Mesenchymal stem cell (in vitro differentiated cells and primary cell): ENCODE data around the gene FBXW11.

Experiments
- DNase-seq: peaks from one replicate; pipeline ENCODE4 v3.0.0-alpha.2; 2013
- H2AFZ ChIP-seq: one replicate; pipeline ENCODE4 v1.6.1; 2013; ENCODE audit warnings: low read depth, mild to moderate bottlenecking, control low read depth, inconsistent platforms, low read length, moderate library complexity
- H2AK5ac ChIP-seq: 2 replicates; pipeline ENCODE4 v1.6.1; 2013; ENCODE audit warnings: low read length, moderate library complexity, mild to moderate bottlenecking, inconsistent platforms; ENCODE audit not compliant: severe bottlenecking
- H2BK120ac ChIP-seq: one replicate; pipeline ENCODE4 v1.6.1; 2013; ENCODE audit warnings: low read depth, mild to moderate bottlenecking, inconsistent platforms, low read length, moderate library complexity
- H2BK12ac ChIP-seq, 2 experiments: one replicate each; pipeline ENCODE4 v1.6.1; 2013; ENCODE audit warnings: inconsistent platforms in 2 of 2, low read length in 2 of 2, mild to moderate bottlenecking in 2 of 2, moderate library complexity in 2 of 2, control low read depth in 1 of 2
- H2BK15ac ChIP-seq: one replicate; pipeline ENCODE4 v1.6.1; 2013; ENCODE audit warnings: mild to moderate bottlenecking, low read depth, inconsistent platforms; ENCODE audit not compliant: poor library complexity, severe bottlenecking
- H2BK5ac ChIP-seq: 2 replicates; pipeline ENCODE4 v1.6.1; 2013; ENCODE audit warnings: low read depth, mild to moderate bottlenecking, low read length, control low read depth, inconsistent platforms; ENCODE audit not compliant: poor library complexity, severe bottlenecking
- H3K14ac ChIP-seq, 2 experiments: one replicate each; pipeline ENCODE4 v1.6.1; 2013; ENCODE audit warnings: inconsistent platforms in 2 of 2, low read length in 2 of 2, control low read depth in 1 of 2, mild to moderate bottlenecking in 1 of 2, moderate library complexity in 1 of 2
- H3K18ac ChIP-seq, 2 experiments: one replicate each; pipeline ENCODE4 v1.6.1; 2013; ENCODE audit warnings: inconsistent platforms in 2 of 2, low read length in 2 of 2, control low read depth in 1 of 2, low read depth in 1 of 2, mild to moderate bottlenecking in 1 of 2
- H3K23ac ChIP-seq, 2 experiments: one replicate each; pipeline ENCODE4 v1.6.1; 2013; ENCODE audit warnings: inconsistent platforms in 2 of 2, low read length in 2 of 2, mild to moderate bottlenecking in 2 of 2, moderate library complexity in 2 of 2, control low read depth in 1 of 2
- H3K27ac ChIP-seq: 2 replicates; pipeline ENCODE4 v1.5.1; 2013; ENCODE audit warnings: mild to moderate bottlenecking, moderate library complexity, low read length, control low read depth, inconsistent platforms; ENCODE audit not compliant: poor library complexity, severe bottlenecking
- H3K27me3 ChIP-seq, 2 experiments: 2 replicates each; pipeline versions ENCODE4 v1.6.1 to v1.7.0; 2013; ENCODE audit warnings: low read length in 2 of 2, mild to moderate bottlenecking in 2 of 2, moderate library complexity in 2 of 2, control low read depth in 1 of 2, inconsistent platforms in 1 of 2; ENCODE audit not compliant: control insufficient read depth in 1 of 2, insufficient read depth in 1 of 2
- H3K36me3 ChIP-seq, 2 experiments: 2 replicates each; pipeline versions ENCODE4 v1.6.1 to v1.7.0; 2013; ENCODE audit warnings: low read length in 2 of 2, control low read depth in 1 of 2, inconsistent platforms in 1 of 2, low read depth in 1 of 2, mild to moderate bottlenecking in 1 of 2; ENCODE audit not compliant: insufficient read depth in 2 of 2, control insufficient read depth in 1 of 2
- H3K4ac ChIP-seq, 2 experiments: one replicate each; pipeline ENCODE4 v1.6.1; 2013; ENCODE audit warnings: inconsistent platforms in 2 of 2, low read length in 2 of 2, mild to moderate bottlenecking in 2 of 2, moderate library complexity in 2 of 2, control low read depth in 1 of 2, low read depth in 1 of 2
- H3K4me1 ChIP-seq: 2 replicates; pipeline ENCODE4 v1.6.1; 2013; ENCODE audit warnings: low read depth, low read length, control low read depth; ENCODE audit not compliant: control insufficient read depth, insufficient read depth
- H3K4me2 ChIP-seq: 2 replicates; pipeline ENCODE4 v1.6.1; 2013; ENCODE audit warnings: low read length, mild to moderate bottlenecking, inconsistent platforms; ENCODE audit not compliant: poor library complexity, severe bottlenecking
- H3K4me3 ChIP-seq, 2 experiments: 2 replicates each; pipeline versions ENCODE4 v1.5.1 to v1.7.0; 2013; ENCODE audit warnings: low read length in 2 of 2, mild to moderate bottlenecking in 2 of 2, control low read depth in 1 of 2, low read depth in 1 of 2; ENCODE audit not compliant: insufficient read depth in 1 of 2
- H3K79me1 ChIP-seq: replicated peaks from 2 replicates; pipeline ENCODE4 v1.6.1; 2013; ENCODE audit warnings: mild to moderate bottlenecking, control low read depth, low read length, inconsistent platforms; ENCODE audit not compliant: poor library complexity, severe bottlenecking
- H3K9ac ChIP-seq: 2 replicates; pipeline ENCODE4 v1.7.0; 2013; ENCODE audit warnings: mild to moderate bottlenecking, low read length, moderate library complexity
- H3K9me3 ChIP-seq: 2 replicates; pipeline ENCODE4 v1.7.0; 2013; ENCODE audit warnings: mild to moderate bottlenecking, low read length; ENCODE audit not compliant: control insufficient read depth
- H4K8ac ChIP-seq: one replicate; pipeline ENCODE4 v1.6.1; 2013; ENCODE audit warnings: inconsistent platforms, mild to moderate bottlenecking, low read length, moderate library complexity
- H4K91ac ChIP-seq: one replicate; pipeline ENCODE4 v1.6.1; 2013; ENCODE audit warnings: mild to moderate bottlenecking, low read length, inconsistent platforms
- WGBS: methylation state at CpG from one replicate; pipeline ENCODE4 v1.1.7; 2013; ENCODE audit warnings: mixed read lengths; 5-methylcytosine and 5-hydroxymethylcytosine counted together

Gene FBXW11

DNA sequence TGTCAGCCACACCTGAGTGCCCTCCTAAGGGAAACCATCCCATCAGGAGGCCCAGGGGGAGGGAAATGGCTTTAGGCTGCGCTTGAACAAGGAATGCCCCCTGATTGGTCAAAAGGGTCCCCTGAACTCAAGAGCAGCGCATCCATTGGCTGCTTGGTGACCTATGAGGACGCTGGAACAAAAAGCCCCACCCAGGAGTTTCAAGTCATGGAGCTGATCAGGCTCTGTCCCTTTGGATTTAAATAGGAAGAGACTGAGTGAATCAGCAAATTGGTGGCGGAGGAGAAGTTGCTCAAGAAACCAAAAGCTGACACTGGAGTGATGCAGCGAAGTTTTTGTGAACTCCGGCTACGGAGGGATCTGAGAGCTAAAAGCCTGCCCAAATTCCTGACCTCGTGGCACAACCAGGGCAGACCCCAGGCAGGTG is 154.2 kb downstream of the FBXW11 start:
- Histone ChIP-seq H3K4me1 (peaks cover 2% of the 10 kb centered on the region), H2AK5ac (no peak overlapping the region), H3K23ac (no peak overlapping the region), H3K9ac (no peak overlapping the region), H2BK15ac (no peak overlapping the region), H3K18ac (no peak overlapping the region), H4K8ac (no peak overlapping the region), H3K36me3 (peaks cover 9 to 20% of the 10 kb centered on the region in 2 experiments), H3K9me3 (no peaks in the 10 kb centered on the region), H2BK12ac (no peak overlapping the region), H3K27ac (no peak overlapping the region), H3K4me3 (no peak overlapping the region), H2BK5ac (no peak overlapping the region), H3K27me3 (no peaks in the 10 kb centered on the region), H3K79me1 (peaks cover 4% of the 10 kb centered on the region), H3K4ac (no peak overlapping the region), H3K14ac (no peak overlapping the region), H2AFZ (no peak overlapping the region), H3K4me2 (no peak overlapping the region), H2BK120ac (no peak overlapping the region), H4K91ac (no peak overlapping the region)
- 93% methylated on average over 8 of the region's 8 CpGs for WGBS
- no peak for DNase-seq

DNA sequence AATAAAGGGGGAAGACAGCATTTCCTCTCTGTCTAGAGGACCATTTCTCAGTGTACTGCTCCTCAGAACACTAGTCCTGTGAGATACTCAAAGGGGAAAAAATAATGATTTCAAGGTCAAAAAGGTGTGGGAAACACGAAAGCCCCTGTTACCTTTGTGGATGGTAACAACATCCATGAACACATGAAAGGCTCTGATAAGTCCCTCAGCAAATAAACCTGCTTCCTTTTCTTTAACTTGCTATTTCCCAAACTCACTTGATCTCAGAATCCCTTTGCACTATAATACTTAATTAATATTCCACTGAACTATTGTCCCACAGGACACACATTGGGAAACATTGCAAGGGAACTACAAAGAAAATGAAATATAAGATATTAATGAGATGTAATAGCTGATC is 155.2 kb downstream of the FBXW11 start:
- no peaks in the 10 kb centered on the region for H3K27me3 ChIP-seq
- H2BK12ac ChIP-seq, result no peak overlapping the region
- H4K91ac ChIP-seq, result no peak overlapping the region
- no peak overlapping the region for H4K8ac ChIP-seq
- H3K4me3 ChIP-seq, result no peak overlapping the region
- H3K4ac ChIP-seq, result no peak overlapping the region
- no peaks in the 10 kb centered on the region for H3K9me3 ChIP-seq
- H3K4me2 ChIP-seq, result no peak overlapping the region
- H3K79me1 ChIP-seq, result peaks cover 4% of the 10 kb centered on the region
- H3K14ac ChIP-seq, result no peak overlapping the region
- no peak overlapping the region for H3K9ac ChIP-seq
- no peak overlapping the region for H2BK15ac ChIP-seq
- H3K23ac ChIP-seq, result no peak overlapping the region
- H3K36me3 ChIP-seq, result peaks cover 3 to 18% of the 10 kb centered on the region in 2 experiments
- WGBS, result 63% methylated on average over 1 of the region's 1 CpG
- H2BK120ac ChIP-seq, result no peak overlapping the region
- H2AK5ac ChIP-seq, result no peak overlapping the region
- H3K18ac ChIP-seq, result no peak overlapping the region
- H2BK5ac ChIP-seq, result no peak overlapping the region
- H2AFZ ChIP-seq, result no peak overlapping the region
- peaks cover 2% of the 10 kb centered on the region for H3K4me1 ChIP-seq
- no peak overlapping the region for H3K27ac ChIP-seq
- no peak for DNase-seq

DNA sequence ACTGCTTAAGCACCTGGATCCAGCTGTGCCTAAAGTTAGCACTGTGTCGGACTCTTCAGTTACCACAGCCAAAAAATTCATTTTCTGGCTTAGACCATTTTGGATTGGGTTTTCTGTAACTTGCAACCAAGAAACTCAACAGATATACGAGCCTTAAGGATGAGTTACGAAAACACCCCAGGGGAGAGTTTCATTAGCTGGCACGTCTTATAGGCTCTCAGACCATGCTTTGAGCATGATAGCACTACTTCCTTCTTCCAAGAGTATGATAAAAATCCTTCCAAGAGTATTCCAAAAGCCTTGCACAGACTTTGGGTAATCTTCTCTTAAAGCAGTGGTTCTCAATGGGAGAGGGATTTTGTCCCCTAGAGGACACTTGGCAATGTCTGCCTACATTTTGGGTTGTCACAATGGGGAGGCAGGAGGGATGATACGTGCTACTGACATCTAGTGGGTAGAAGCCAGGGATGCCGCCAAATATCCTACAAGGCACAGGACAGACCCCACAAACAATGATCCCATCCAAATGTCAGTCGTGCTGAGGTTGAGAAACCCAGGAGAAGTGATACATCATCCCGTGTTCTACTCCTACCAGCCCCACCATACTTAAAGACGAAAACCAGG is 156.0 kb downstream of the FBXW11 start:
- no peak overlapping the region for H2BK15ac ChIP-seq
- 69% methylated on average over 7 of the region's 9 CpGs for WGBS
- H2AK5ac ChIP-seq, result no peak overlapping the region
- no peak overlapping the region for H3K27ac ChIP-seq
- no peak overlapping the region for H3K4me2 ChIP-seq
- no peak overlapping the region for H2AFZ ChIP-seq
- H2BK5ac ChIP-seq, result no peak overlapping the region
- no peak overlapping the region for H4K91ac ChIP-seq
- H3K4ac ChIP-seq, result no peak overlapping the region
- H3K4me3 ChIP-seq, result peak overlapping the region in 1 of 2 experiments; percentile 8
- no peak overlapping the region for H3K23ac ChIP-seq
- H4K8ac ChIP-seq, result no peak overlapping the region
- no peaks in the 10 kb centered on the region for H3K27me3 ChIP-seq
- DNase-seq, result peak; percentile 10
- H3K4me1 ChIP-seq, result peaks cover 2% of the 10 kb centered on the region
- H2BK120ac ChIP-seq, result no peak overlapping the region
- H2BK12ac ChIP-seq, result no peak overlapping the region
- peak overlapping the region; percentile 26 for H3K9ac ChIP-seq
- H3K14ac ChIP-seq, result no peak overlapping the region
- H3K18ac ChIP-seq, result no peak overlapping the region
- peaks cover 0 to 17% of the 10 kb centered on the region in 2 experiments for H3K36me3 ChIP-seq
- H3K9me3 ChIP-seq, result no peaks in the 10 kb centered on the region
- peaks cover 2% of the 10 kb centered on the region for H3K79me1 ChIP-seq

DNA sequence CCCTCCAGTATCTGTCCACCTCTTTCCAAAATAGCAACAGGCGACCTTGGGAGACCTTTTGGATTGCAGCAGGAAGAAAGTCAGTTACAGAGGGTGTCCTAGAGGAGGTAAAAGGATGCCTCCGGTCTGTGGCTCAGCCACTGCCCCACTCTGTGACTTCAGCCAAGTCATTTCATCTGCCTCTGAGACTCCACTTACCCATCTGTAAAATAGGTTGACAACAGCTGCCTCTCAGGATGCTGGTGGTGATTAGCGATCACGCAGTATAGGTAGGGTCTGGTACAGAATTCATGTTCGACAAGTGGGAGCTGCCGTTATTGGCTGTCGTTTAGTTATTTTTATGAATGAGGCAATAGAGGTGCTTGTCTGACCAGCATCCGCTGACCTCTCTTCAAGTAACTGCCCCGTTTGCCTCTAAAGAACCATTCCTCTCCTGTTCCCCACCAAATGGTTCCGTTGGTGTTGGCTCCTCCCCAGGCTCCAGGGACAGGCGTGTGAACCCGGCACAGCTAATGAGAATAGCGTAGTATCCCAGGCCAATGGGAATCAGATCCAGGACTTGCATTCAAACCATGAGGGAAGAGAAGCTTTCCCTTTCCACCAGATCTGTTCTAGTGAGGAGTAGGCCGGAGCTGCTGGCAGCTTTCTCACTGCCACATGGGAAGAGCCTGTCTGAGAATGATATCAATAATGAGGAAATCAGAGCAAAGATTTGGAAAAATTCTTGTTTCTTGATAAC is 156.7 kb downstream of the FBXW11 start:
- no peak overlapping the region for H3K4ac ChIP-seq
- no peak overlapping the region for H4K91ac ChIP-seq
- no peak overlapping the region for H3K27ac ChIP-seq
- H3K9me3 ChIP-seq, result no peaks in the 10 kb centered on the region
- no peak for DNase-seq
- H2BK5ac ChIP-seq, result no peak overlapping the region
- H3K23ac ChIP-seq, result no peak overlapping the region
- H3K79me1 ChIP-seq, result no peaks in the 10 kb centered on the region
- no peak overlapping the region for H2AK5ac ChIP-seq
- peaks cover 2% of the 10 kb centered on the region for H3K4me1 ChIP-seq
- no peak overlapping the region for H3K4me2 ChIP-seq
- H3K18ac ChIP-seq, result no peak overlapping the region
- peak overlapping the region; percentile 26 for H3K9ac ChIP-seq
- H4K8ac ChIP-seq, result no peak overlapping the region
- no peak overlapping the region for H2AFZ ChIP-seq
- no peak overlapping the region for H2BK12ac ChIP-seq
- no peak overlapping the region for H2BK120ac ChIP-seq
- H2BK15ac ChIP-seq, result no peak overlapping the region
- H3K4me3 ChIP-seq, result no peak overlapping the region
- 94% methylated on average over 12 of the region's 14 CpGs for WGBS
- H3K27me3 ChIP-seq, result no peaks in the 10 kb centered on the region
- H3K14ac ChIP-seq, result no peak overlapping the region
- H3K36me3 ChIP-seq, result peaks cover 0 to 17% of the 10 kb centered on the region in 2 experiments
